B cell (primary cell): ENCODE measurements around the gene LMBR1L. TPM values are rescaled to one million over a fixed set of nuclear protein-coding genes. Genes with fewer than 3 reads are reported as not detected.
A peak's percentile ranks its signal among the peaks of the same experiment; 100 is the strongest.

Experiments used
- ATAC-seq: fragments of 200-7000 bp; cut with Tn5 transposase; one replicate; pipeline ENCODE4 v1.10.0; 2021; ENCODE audit warnings: low read depth, mild to moderate bottlenecking, moderate number of reproducible peaks, moderate library complexity
- CTCF ChIA-PET: fragments of 350-600 bp; sonication (Branson Sonifier 250); formaldehyde crosslinking; loops from one replicate; lab custom pipeline; 2021; ENCODE audit warnings: antibody characterized with exemption, inconsistent platforms; lab: Charles Lee
- POLR2A ChIA-PET: fragments of 350-600 bp; sonication (Branson Sonifier 250); formaldehyde crosslinking; loops from one replicate; lab custom pipeline; 2021; ENCODE audit warnings: antibody characterized with exemption; lab: Charles Lee
- DNase-seq: peaks from one replicate; pipeline ENCODE4 v3.0.0; 2013
- H2AFZ ChIP-seq: 2 replicates; pipeline ENCODE4 v1.6.1; 2012; ENCODE audit warnings: mild to moderate bottlenecking, low read depth, low read length; ENCODE audit not compliant: insufficient read depth, poor library complexity, severe bottlenecking
- H3K27ac ChIP-seq, 2 donors: 1 replicate in 1 of 2; 2 replicates in 1 of 2; pipeline ENCODE4 v1.5.1; 2012 to 2013; ENCODE audit warnings: low read length in 2 of 2, mild to moderate bottlenecking in 2 of 2, moderate library complexity in 1 of 2
- H3K27me3 ChIP-seq, 4 experiments: fragments of 200-600 bp in 1 of 4; sonication (generic) in 1 of 4; replicated peaks in 1 of 4; 1 replicate in 2 of 4; 2 replicates in 2 of 4; pipeline versions ENCODE4 v1.6.1 to v1.7.0; 2013 to 2016; ENCODE audit warnings: low read length in 3 of 4, mild to moderate bottlenecking in 2 of 4, mixed read lengths in 1 of 4, moderate library complexity in 1 of 4; ENCODE audit not compliant: insufficient read depth in 4 of 4, control insufficient read depth in 3 of 4; ENCODE audit errors: control extremely low read depth in 1 of 4
- H3K36me3 ChIP-seq, 2 experiments: replicated peaks in 1 of 2; 1 replicate in 1 of 2; 2 replicates in 1 of 2; pipeline versions ENCODE4 v1.6.1 to v1.7.1; 2013; ENCODE audit warnings: low read length in 1 of 2; ENCODE audit not compliant: insufficient read depth in 2 of 2, control insufficient read depth in 1 of 2; ENCODE audit errors: control extremely low read depth in 1 of 2, extremely low read depth in 1 of 2
- H3K4me1 ChIP-seq, 2 donors: fragments of 200-600 bp in 1 of 2; sonication (generic) in 1 of 2; 1 replicate in 1 of 2; 2 replicates in 1 of 2; pipeline versions ENCODE4 v1.5.1 to v1.6.1; 2013 to 2017; ENCODE audit warnings: low read length in 2 of 2; ENCODE audit not compliant: control insufficient read depth in 2 of 2, insufficient read depth in 2 of 2
- H3K4me2 ChIP-seq: replicated peaks from 2 replicates; pipeline ENCODE3; 2012; ENCODE audit warnings: mild to moderate bottlenecking, low read depth, low read length; ENCODE audit not compliant: poor library complexity, severe bottlenecking
- H3K4me3 ChIP-seq, 5 experiments: fragments of 200-600 bp in 1 of 5; sonication (generic) in 1 of 5; 1 replicate in 3 of 5; 2 replicates in 2 of 5; pipeline versions ENCODE4 v1.5.1 to v1.7.0; 2011 to 2016; ENCODE audit warnings: low read length in 4 of 5, mild to moderate bottlenecking in 4 of 5, low read depth in 2 of 5, control low read depth in 1 of 5, moderate library complexity in 1 of 5; ENCODE audit not compliant: insufficient read depth in 1 of 5; ENCODE audit errors: control extremely low read depth in 1 of 5, extremely low read depth in 1 of 5
- H3K79me2 ChIP-seq: fragments of 200-600 bp; sonication (generic); one replicate; pipeline ENCODE4 v1.6.0; 2016; ENCODE audit warnings: low read length; ENCODE audit not compliant: control insufficient read depth, insufficient read depth
- H3K9ac ChIP-seq: fragments of 200-600 bp; sonication (generic); 2 replicates; pipeline ENCODE4 v1.6.1; 2017; ENCODE audit warnings: mild to moderate bottlenecking, low read length, moderate library complexity
- H3K9me3 ChIP-seq, 3 donors: one replicate each; pipeline versions ENCODE4 v1.6.1 to v1.7.1; 2013; ENCODE audit warnings: low read length in 2 of 3; ENCODE audit not compliant: control insufficient read depth in 2 of 3, insufficient read depth in 1 of 3; ENCODE audit errors: control extremely low read depth in 1 of 3
- H4K20me1 ChIP-seq: 2 replicates; pipeline ENCODE4 v1.6.0; 2012; ENCODE audit warnings: mild to moderate bottlenecking, low read length; ENCODE audit not compliant: insufficient read depth, control insufficient read depth, poor library complexity, severe bottlenecking
- H3K27ac Mint-ChIP-seq: one replicate; pipeline ENCODE4 v1.8.0; 2021; ENCODE audit warnings: mixed read lengths
- H3K27me3 Mint-ChIP-seq: one replicate; pipeline ENCODE4 v1.8.0; 2021; ENCODE audit warnings: mixed read lengths
- H3K4me1 Mint-ChIP-seq: one replicate; pipeline ENCODE4 v1.8.0; 2021; ENCODE audit warnings: mixed read lengths
- H3K4me3 Mint-ChIP-seq: one replicate; pipeline ENCODE4 v1.8.0; 2021; ENCODE audit warnings: mixed read lengths
- H3K9me3 Mint-ChIP-seq: one replicate; pipeline ENCODE4 v1.8.0; 2022; ENCODE audit warnings: mixed read lengths; ENCODE audit not compliant: insufficient read depth
- EZH2 ChIP-seq: IDR thresholded peaks from 2 replicates; pipeline ENCODE4 v1.6.1; 2012; ENCODE audit warnings: borderline replicate concordance, low read depth, mild to moderate bottlenecking, moderate library complexity, low read length; ENCODE audit not compliant: insufficient read depth, poor library complexity, severe bottlenecking
- WGBS: methylation state at CpG from one replicate; pipeline ENCODE4 v1.1.5; 2013; ENCODE audit warnings: missing lambda C conversion rate; ENCODE audit not compliant: insufficient coverage; 5-methylcytosine and 5-hydroxymethylcytosine counted together
- intact Hi-C: fragments of 100-400 bp; cut with micrococcal nuclease; formaldehyde crosslinking; loops from one replicate; pipeline ENCODE4 v1.10.0; 2022
- polyA plus RNA-seq: library from polyadenylated mRNA; depleted of rRNA; stranded (reverse); fragments of >200 nt; gene quantifications from 2 replicates; pipeline ENCODE4 v1.2.3, GENCODE V29; 2012
- total RNA-seq, 2 donors: library from RNA; stranded (reverse); fragments of 120-200 nt in 1 of 2; gene quantifications; 1 replicate in 1 of 2; 2 replicates in 1 of 2; pipeline versions ENCODE4 v1.2.3 to v1.2.4, GENCODE V29; 2013 to 2022
- TF ChIP-seq, protein P1 (sequence below): fragments of 200-600 bp; IDR thresholded peaks from one replicate; pipeline ENCODE4 v1.8.0; 2022; ENCODE audit warnings: antibody characterized with exemption, mild to moderate bottlenecking

The LMBR1L gene
- total and polyA plus RNA-seq, 2 donors (not counting 1 experiment from before 2014, with no cell fraction given) = 133 to 187 TPM

DNA sequence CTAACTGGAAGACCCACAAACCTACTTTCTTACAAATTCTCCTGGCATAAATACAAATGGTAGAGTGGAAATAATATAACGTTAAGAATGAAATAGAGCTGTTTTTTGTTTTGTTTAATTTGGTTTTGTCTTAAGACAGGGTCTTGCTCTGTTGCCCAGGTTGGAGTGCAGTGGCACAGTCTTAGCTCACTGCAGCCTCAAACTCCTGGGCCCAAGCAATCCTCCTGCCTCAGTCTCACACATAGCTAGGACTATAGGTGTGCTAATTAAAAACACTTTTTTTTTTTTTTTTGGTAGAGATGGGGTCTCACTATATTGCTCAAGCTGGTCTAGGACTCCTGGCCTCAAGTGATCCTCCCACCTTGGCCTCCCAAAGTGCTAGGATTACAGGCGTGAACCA is 11.9 kb downstream of the LMBR1L start:
- peaks cover 14% of the 10 kb centered on the region for H3K27me3 Mint-ChIP-seq
- H3K4me1 ChIP-seq = peaks cover 11 to 13% of the 10 kb centered on the region in 2 donors
- TF ChIP-seq, protein P1, sequence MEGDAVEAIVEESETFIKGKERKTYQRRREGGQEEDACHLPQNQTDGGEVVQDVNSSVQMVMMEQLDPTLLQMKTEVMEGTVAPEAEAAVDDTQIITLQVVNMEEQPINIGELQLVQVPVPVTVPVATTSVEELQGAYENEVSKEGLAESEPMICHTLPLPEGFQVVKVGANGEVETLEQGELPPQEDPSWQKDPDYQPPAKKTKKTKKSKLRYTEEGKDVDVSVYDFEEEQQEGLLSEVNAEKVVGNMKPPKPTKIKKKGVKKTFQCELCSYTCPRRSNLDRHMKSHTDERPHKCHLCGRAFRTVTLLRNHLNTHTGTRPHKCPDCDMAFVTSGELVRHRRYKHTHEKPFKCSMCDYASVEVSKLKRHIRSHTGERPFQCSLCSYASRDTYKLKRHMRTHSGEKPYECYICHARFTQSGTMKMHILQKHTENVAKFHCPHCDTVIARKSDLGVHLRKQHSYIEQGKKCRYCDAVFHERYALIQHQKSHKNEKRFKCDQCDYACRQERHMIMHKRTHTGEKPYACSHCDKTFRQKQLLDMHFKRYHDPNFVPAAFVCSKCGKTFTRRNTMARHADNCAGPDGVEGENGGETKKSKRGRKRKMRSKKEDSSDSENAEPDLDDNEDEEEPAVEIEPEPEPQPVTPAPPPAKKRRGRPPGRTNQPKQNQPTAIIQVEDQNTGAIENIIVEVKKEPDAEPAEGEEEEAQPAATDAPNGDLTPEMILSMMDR = no peak
- DNase-seq (no peak), ATAC-seq (no peak)
- H3K27ac ChIP-seq = no peak overlapping the region
- intact Hi-C loops = loop anchor here (1.0 to 10.0 kb wide), 3 partner anchors 12 to 246 kb away; partner anchors contain the start of genes DNAJC22 and LMBR1L
- H3K79me2 ChIP-seq = no peaks in the 10 kb centered on the region
- peaks cover 0 to 9% (median 0%) of the 10 kb centered on the region in 3 donors for H3K9me3 ChIP-seq
- ChIA-PET POLR2A (interaction anchor here (0.8 to 0.9 kb wide), 3 partner anchors 11 to 89 kb away, joined by 3 to 4 read pairs (median 3); partner anchors contain the start of gene TUBA1B), CTCF (interaction anchor here (0.6 to 17.6 kb wide), 26 partner anchors 10 to 1093 kb away, joined by 3 to 199 read pairs (median 4); partner anchors contain the start of genes FKBP11, LMBR1L, RHEBL1 and TUBA1B)
- peaks cover 0 to 43% of the 10 kb centered on the region in 2 experiments for H3K36me3 ChIP-seq
- H3K4me3 Mint-ChIP-seq = no peak overlapping the region
- no peaks in the 10 kb centered on the region for H3K9me3 Mint-ChIP-seq
- H3K4me2 ChIP-seq = no peak overlapping the region
- peaks cover 21% of the 10 kb centered on the region for H4K20me1 ChIP-seq
- no peak overlapping the region for H3K9ac ChIP-seq
- H3K27me3 ChIP-seq = peaks cover 0 to 16% (median 11%) of the 10 kb centered on the region in 4 experiments
- no peak overlapping the region for H3K27ac Mint-ChIP-seq
- H3K4me3 ChIP-seq = no peak overlapping the region
- 100% methylated on average over 1 of the region's 2 CpGs for WGBS
- no peak overlapping the region for H2AFZ ChIP-seq
- H3K4me1 Mint-ChIP-seq = peaks cover 14% of the 10 kb centered on the region

DNA sequence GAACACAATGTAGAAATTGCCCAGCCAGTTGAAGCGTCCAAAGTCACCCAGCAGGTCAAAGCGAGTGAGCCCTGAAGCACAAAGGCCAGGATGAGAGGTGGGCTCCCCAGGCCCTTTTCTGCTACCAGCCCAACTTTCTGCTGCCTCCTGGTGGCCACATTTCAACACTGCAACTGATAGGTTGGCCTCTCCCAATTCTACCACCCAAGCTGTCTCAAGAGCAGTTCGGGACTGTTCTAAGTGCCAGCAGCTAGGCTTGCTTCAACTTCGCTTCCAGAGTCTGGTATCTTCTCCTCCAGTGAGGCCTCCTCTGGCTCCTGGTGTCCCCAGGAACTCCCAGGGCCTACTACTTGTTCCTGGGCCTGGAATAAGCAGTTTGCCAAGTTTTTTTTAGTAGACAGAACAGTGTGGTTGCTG is 12.6 kb downstream of the LMBR1L start:
- Histone ChIP-seq H3K79me2 (no peaks in the 10 kb centered on the region), H2AFZ (no peak overlapping the region), H3K27ac (no peak overlapping the region), H4K20me1 (peaks cover 17% of the 10 kb centered on the region), H3K4me3 (no peak overlapping the region), H3K9me3 (peaks cover 0 to 12% (median 0%) of the 10 kb centered on the region in 3 donors), H3K27me3 (peaks cover 0 to 22% (median 17%) of the 10 kb centered on the region in 4 experiments), H3K4me2 (no peak overlapping the region), H3K9ac (no peak overlapping the region), H3K36me3 (peaks cover 0 to 36% of the 10 kb centered on the region in 2 experiments), H3K4me1 (peaks cover 15 to 16% of the 10 kb centered on the region in 2 donors)
- POLR2A ChIA-PET = interaction anchor here (0.9 kb wide), 1 partner anchor 33 kb away, joined by 3 read pairs; the partner anchor contains the start of gene TUBA1B
- 80% methylated on average over 4 of the region's 4 CpGs for WGBS
- H3K27me3 Mint-ChIP-seq = peaks cover 17% of the 10 kb centered on the region
- H3K27ac Mint-ChIP-seq = peak overlapping the region; percentile 20
- ATAC-seq = peak; percentile 77
- H3K4me3 Mint-ChIP-seq = no peak overlapping the region
- no peak for TF ChIP-seq EZH2
- TF ChIP-seq, protein P1 = peak; percentile 80
- intact Hi-C loops = loop anchor here (1.0 to 10.0 kb wide), 3 partner anchors 12 to 247 kb away; partner anchors contain the start of genes DNAJC22 and LMBR1L
- CTCF ChIA-PET = interaction anchor here (0.7 to 17.6 kb wide), 22 partner anchors 11 to 245 kb away, joined by 3 to 199 read pairs (median 4); partner anchors contain the start of genes FKBP11, LMBR1L, RHEBL1 and TUBA1B
- DNase-seq = peak; percentile 74
- peaks cover 18% of the 10 kb centered on the region for H3K4me1 Mint-ChIP-seq
- no peaks in the 10 kb centered on the region for H3K9me3 Mint-ChIP-seq
